Nephron (organoid): ENCODE results near the gene RESF1.
A peak's percentile ranks its signal among the peaks of the same experiment; 100 is the strongest.

Experiments used
- H3K27ac Mint-ChIP-seq, 3 experiments: 2 replicates each; pipeline ENCODE4 v1.8.0; 2020; ENCODE audit warnings: mixed read lengths in 3 of 3, mild to moderate bottlenecking in 2 of 3, moderate library complexity in 1 of 3
- H3K27me3 Mint-ChIP-seq: 2 replicates; pipeline ENCODE4 v1.8.0; 2021; ENCODE audit warnings: low read depth, mild to moderate bottlenecking, moderate library complexity, mixed read lengths
- H3K36me3 Mint-ChIP-seq: 2 replicates; pipeline ENCODE4 v1.8.0; 2020; ENCODE audit warnings: low read depth, mixed read lengths
- H3K4me1 Mint-ChIP-seq: 2 replicates; pipeline ENCODE4 v1.8.0; 2020; ENCODE audit warnings: mixed read lengths
- H3K4me3 Mint-ChIP-seq, 3 experiments: 2 replicates each; pipeline ENCODE4 v1.8.0; 2020; ENCODE audit warnings: mild to moderate bottlenecking in 3 of 3, mixed read lengths in 3 of 3, moderate library complexity in 2 of 3
- H3K9me3 Mint-ChIP-seq: 2 replicates; pipeline ENCODE4 v1.8.0; 2020; ENCODE audit warnings: mixed read lengths
- TF ChIP-seq, protein P1 (sequence below), 3 experiments: fragments of 200-600 bp; sonication (generic); IDR thresholded peaks; one replicate each; pipeline ENCODE4 v1.5.0; 2021; ENCODE audit warnings: antibody characterized with exemption in 3 of 3; ENCODE audit not compliant: unreplicated experiment in 3 of 3

The RESF1 gene

DNA sequence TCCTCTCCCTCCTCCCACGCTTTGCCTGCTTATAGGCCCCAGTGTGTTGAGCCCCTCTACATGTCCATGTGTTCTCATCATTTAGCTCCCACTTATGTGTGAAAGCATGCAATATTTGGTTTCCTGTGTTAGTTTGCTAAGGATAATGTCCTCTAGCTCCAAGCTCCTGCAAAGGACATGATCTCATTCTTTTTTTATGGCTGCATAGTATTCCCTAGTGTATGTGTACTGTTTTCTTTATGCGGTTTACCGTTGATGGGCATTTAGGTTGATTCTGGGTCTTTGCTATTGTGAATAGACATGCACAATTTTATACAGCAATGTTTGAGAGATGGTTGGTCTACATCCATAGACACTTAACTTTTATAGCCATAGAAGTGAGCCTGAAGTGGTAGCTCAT, 5.1 kb downstream of the RESF1 start:
- Mint-ChIP-seq H3K4me1 (peaks cover 27% of the 10 kb centered on the region), H3K9me3 (peaks cover 19% of the 10 kb centered on the region), H3K27ac (no peak overlapping the region), H3K4me3 (peak overlapping the region in 1 of 3 experiments; percentile 17), H3K36me3 (peaks cover 79% of the 10 kb centered on the region), H3K27me3 (no peaks in the 10 kb centered on the region)
- TF ChIP-seq, protein P1, sequence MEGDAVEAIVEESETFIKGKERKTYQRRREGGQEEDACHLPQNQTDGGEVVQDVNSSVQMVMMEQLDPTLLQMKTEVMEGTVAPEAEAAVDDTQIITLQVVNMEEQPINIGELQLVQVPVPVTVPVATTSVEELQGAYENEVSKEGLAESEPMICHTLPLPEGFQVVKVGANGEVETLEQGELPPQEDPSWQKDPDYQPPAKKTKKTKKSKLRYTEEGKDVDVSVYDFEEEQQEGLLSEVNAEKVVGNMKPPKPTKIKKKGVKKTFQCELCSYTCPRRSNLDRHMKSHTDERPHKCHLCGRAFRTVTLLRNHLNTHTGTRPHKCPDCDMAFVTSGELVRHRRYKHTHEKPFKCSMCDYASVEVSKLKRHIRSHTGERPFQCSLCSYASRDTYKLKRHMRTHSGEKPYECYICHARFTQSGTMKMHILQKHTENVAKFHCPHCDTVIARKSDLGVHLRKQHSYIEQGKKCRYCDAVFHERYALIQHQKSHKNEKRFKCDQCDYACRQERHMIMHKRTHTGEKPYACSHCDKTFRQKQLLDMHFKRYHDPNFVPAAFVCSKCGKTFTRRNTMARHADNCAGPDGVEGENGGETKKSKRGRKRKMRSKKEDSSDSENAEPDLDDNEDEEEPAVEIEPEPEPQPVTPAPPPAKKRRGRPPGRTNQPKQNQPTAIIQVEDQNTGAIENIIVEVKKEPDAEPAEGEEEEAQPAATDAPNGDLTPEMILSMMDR (IDR thresholded peaks at IDR 0.05; ENCODE audit: unreplicated experiment in 3 of 3), result no peak

GRCh38 chr12:31965090-31965489, 5.9 kb downstream of the RESF1 start:
- Mint-ChIP-seq H3K27ac (no peak overlapping the region), H3K4me3 (no peak overlapping the region), H3K9me3 (peaks cover 19% of the 10 kb centered on the region), H3K36me3 (peaks cover 87% of the 10 kb centered on the region), H3K27me3 (no peaks in the 10 kb centered on the region), H3K4me1 (peaks cover 24% of the 10 kb centered on the region)
- TF ChIP-seq, protein P1 (IDR thresholded peaks at IDR 0.05; ENCODE audit: unreplicated experiment in 3 of 3), result no peak

DNA sequence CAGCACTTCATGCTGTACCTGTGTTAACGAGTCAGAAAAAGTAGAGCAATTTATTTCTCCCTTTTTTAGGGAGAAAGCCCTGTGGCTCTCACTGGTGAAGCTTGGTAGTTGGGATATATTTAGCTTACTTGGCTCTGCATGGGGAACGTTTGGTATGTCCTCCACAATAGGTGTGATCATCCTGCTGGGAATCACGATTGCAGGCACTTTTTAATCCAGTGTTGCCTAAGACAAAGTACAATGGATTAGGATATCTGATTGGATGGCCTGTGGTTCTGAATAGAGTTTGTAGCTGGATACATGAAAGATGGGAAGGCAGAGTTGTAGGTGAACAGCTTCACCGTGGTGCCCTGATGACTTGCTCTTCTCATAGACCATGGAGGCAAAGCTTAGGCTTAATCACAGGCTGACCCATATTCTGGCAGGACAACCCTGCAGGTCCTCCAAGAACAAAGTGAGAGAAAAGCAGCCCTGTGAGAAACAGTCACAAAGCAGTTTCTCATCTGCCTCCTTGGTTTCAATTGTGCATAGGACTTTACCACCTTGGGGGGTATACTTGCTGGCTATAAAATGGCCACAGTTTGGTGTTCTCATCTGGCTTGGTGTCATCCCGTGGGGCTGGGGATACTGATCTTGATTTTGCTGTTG, 7.5 kb downstream of the RESF1 start:
- H3K36me3 Mint-ChIP-seq, result peaks cover 96% of the 10 kb centered on the region
- H3K4me1 Mint-ChIP-seq, result peaks cover 8% of the 10 kb centered on the region
- H3K27ac Mint-ChIP-seq, result peak overlapping the region in 1 of 3 experiments; percentile 37
- TF ChIP-seq, protein P1 (IDR thresholded peaks at IDR 0.05; ENCODE audit: unreplicated experiment in 3 of 3), result no peak
- peaks cover 32% of the 10 kb centered on the region for H3K9me3 Mint-ChIP-seq
- no peak overlapping the region for H3K4me3 Mint-ChIP-seq
- H3K27me3 Mint-ChIP-seq, result no peaks in the 10 kb centered on the region

- Mint-ChIP-seq H3K9me3 (peaks cover 37% of the 10 kb centered on the region), H3K4me1 (peaks cover under 1% of the 10 kb centered on the region)
Measured at GRCh38 chr12:31967539-31967938, 8.3 kb downstream of the RESF1 start.

DNA sequence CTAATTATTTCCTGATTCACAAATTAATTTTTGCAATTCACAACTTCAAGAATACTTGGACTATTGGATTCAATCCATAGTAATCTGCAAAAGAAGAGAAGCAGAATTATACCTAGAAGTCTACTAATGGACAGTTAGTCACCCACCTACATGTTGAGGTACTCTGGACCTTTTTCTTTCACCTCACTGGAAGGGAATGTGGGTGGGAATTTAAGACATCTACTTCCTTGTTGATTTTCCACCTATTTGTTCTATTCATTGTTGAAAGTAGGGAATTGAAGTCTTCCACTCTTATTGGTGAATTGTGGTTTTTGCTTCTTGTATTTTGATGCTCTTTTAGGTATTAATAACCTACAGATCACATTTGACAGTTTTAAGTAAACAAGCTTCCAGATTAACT, 11.0 kb downstream of the RESF1 start:
- TF ChIP-seq, protein P1 (IDR thresholded peaks at IDR 0.05; ENCODE audit: unreplicated experiment in 3 of 3), result no peak
- Mint-ChIP-seq H3K4me1 (no peaks in the 10 kb centered on the region), H3K27me3 (no peaks in the 10 kb centered on the region), H3K36me3 (peaks cover 96% of the 10 kb centered on the region), H3K4me3 (no peak overlapping the region), H3K27ac (no peak overlapping the region), H3K9me3 (peaks cover 45% of the 10 kb centered on the region)

More at GRCh38 chr12:31967539-31967938, 8.3 kb downstream of the RESF1 start:
- Mint-ChIP-seq H3K27me3 (no peaks in the 10 kb centered on the region), H3K36me3 (peaks cover 96% of the 10 kb centered on the region), H3K4me3 (no peak overlapping the region), H3K27ac (no peak overlapping the region)
- TF ChIP-seq, protein P1 (IDR thresholded peaks at IDR 0.05; ENCODE audit: unreplicated experiment in 3 of 3), result no peak

- H3K4me3 Mint-ChIP-seq, result no peak overlapping the region
- H3K27ac Mint-ChIP-seq, result no peak overlapping the region
- TF ChIP-seq, protein P1 (IDR thresholded peaks at IDR 0.05; ENCODE audit: unreplicated experiment in 3 of 3), result no peak
- H3K9me3 Mint-ChIP-seq, result peaks cover 62% of the 10 kb centered on the region
- no peaks in the 10 kb centered on the region for H3K27me3 Mint-ChIP-seq
- H3K4me1 Mint-ChIP-seq, result no peaks in the 10 kb centered on the region
- H3K36me3 Mint-ChIP-seq, result peaks cover 100% of the 10 kb centered on the region
Measured at GRCh38 chr12:31973818-31974217, 14.6 kb downstream of the RESF1 start.
